PC-3 (cell line): ENCODE data around the gene INF2. TPM values are rescaled to one million over a fixed set of nuclear protein-coding genes. Genes with fewer than 3 reads are reported as not detected.

ENCODE experiments used
- ATAC-seq: fragments of 200-7000 bp; cut with Tn5 transposase; 2 replicates; pipeline ENCODE4 v1.9.1; 2020; ENCODE audit warnings: mild to moderate bottlenecking, moderate library complexity
- BruUV-seq: library from RNA; stranded (reverse); fragments of 400-500 nt; replicated peaks from 2 replicates; lab custom pipeline; 2021; lab: Mats Ljungman, UMichigan
- CTCF ChIA-PET: fragments of 300-600 bp; sonication (Branson Sonifier 250); formaldehyde crosslinking; loops from one replicate; lab custom pipeline; 2022; ENCODE audit warnings: antibody characterized with exemption; lab: Charles Lee
- POLR2A ChIA-PET: fragments of 300-600 bp; sonication (Branson Sonifier 250); formaldehyde crosslinking; loops from one replicate; lab custom pipeline; 2022; ENCODE audit warnings: antibody characterized with exemption; ENCODE audit not compliant: unreplicated experiment; lab: Charles Lee
- DNase-seq: peaks from one replicate; pipeline ENCODE4 v3.0.0-alpha.2; 2015
- H2AFZ ChIP-seq: fragments of 300-600 bp; sonication (generic); 2 replicates; pipeline ENCODE4 v1.6.0; 2016; ENCODE audit warnings: antibody characterized with exemption, low read length
- H3F3A ChIP-seq: fragments of 300-600 bp; sonication (generic); one replicate; pipeline ENCODE4 v1.6.0; 2017; ENCODE audit warnings: antibody characterized with exemption, low read length, control low read depth, mild to moderate bottlenecking; ENCODE audit not compliant: unreplicated experiment
- H3K27ac ChIP-seq: fragments of 300-600 bp; sonication (generic); 2 replicates; pipeline ENCODE4 v1.5.1; 2016; ENCODE audit warnings: mild to moderate bottlenecking, low read length
- H3K27me3 ChIP-seq: fragments of 300-600 bp; sonication (generic); 2 replicates; pipeline ENCODE4 v1.6.1; 2016; ENCODE audit warnings: low read length, mixed read lengths
- H3K36me3 ChIP-seq: fragments of 300-600 bp; sonication (generic); 2 replicates; pipeline ENCODE4 v1.6.1; 2016; ENCODE audit warnings: low read depth, mixed run types, low read length, mixed read lengths
- H3K4me1 ChIP-seq: fragments of 300-600 bp; sonication (generic); 2 replicates; pipeline ENCODE4 v1.5.1; 2016; ENCODE audit warnings: low read length; ENCODE audit not compliant: insufficient read depth
- H3K4me2 ChIP-seq: fragments of 300-600 bp; sonication (generic); 2 replicates; pipeline ENCODE4 v1.6.0; 2016; ENCODE audit warnings: low read length
- H3K4me3 ChIP-seq: fragments of 300-600 bp; sonication (generic); 2 replicates; pipeline ENCODE4 v1.5.1; 2016; ENCODE audit warnings: mild to moderate bottlenecking, low read length, mixed read lengths
- H3K79me2 ChIP-seq: fragments of 300-600 bp; sonication (generic); 2 replicates; pipeline ENCODE4 v1.6.1; 2017; ENCODE audit warnings: low read length, mixed read lengths
- H3K9ac ChIP-seq: fragments of 300-600 bp; sonication (generic); 2 replicates; pipeline ENCODE4 v1.6.0; 2016; ENCODE audit warnings: mild to moderate bottlenecking, low read length
- H3K9me2 ChIP-seq: fragments of 300-600 bp; sonication (generic); replicated peaks from 2 replicates; pipeline ENCODE4 v1.6.1; 2016; ENCODE audit warnings: mixed run types, low read length, mixed read lengths
- H3K9me3 ChIP-seq: fragments of 300-600 bp; sonication (generic); 2 replicates; pipeline ENCODE4 v1.6.1; 2016; ENCODE audit warnings: low read length, mixed read lengths
- H4K20me1 ChIP-seq: fragments of 300-600 bp; sonication (generic); 2 replicates; pipeline ENCODE4 v1.6.1; 2016; ENCODE audit warnings: low read length, mixed read lengths
- CTCF ChIP-seq: fragments of 300-600 bp; sonication (generic); conservative IDR thresholded peaks from 2 replicates; pipeline ENCODE4 v1.5.1; 2017; ENCODE audit warnings: antibody characterized with exemption, low read depth, mild to moderate bottlenecking, low read length
- EZH2 ChIP-seq: fragments of 300-600 bp; sonication (generic); IDR thresholded peaks from one replicate; pipeline ENCODE4 v1.6.1; 2017; ENCODE audit warnings: antibody characterized with exemption, mild to moderate bottlenecking, low read length; ENCODE audit not compliant: unreplicated experiment
- EZH2phosphoT487 ChIP-seq: fragments of 300-600 bp; sonication (generic); IDR thresholded peaks from 2 replicates; pipeline ENCODE4 v1.6.1; 2018; ENCODE audit warnings: mild to moderate bottlenecking, antibody characterized with exemption, low read length, borderline replicate concordance
- intact Hi-C: fragments of 100-400 bp; cut with micrococcal nuclease; formaldehyde crosslinking; loops from 2 replicates; pipeline ENCODE4 v1.9.0; 2023
- total RNA-seq: library from RNA; depleted of rRNA; stranded (reverse); fragments of >200 nt; gene quantifications from 2 replicates; pipeline ENCODE4 v1.2.3, GENCODE V29; 2014

The INF2 gene
- total RNA-seq, 1 experiment from 2014 or later: 132 TPM

- no peaks in the 10 kb centered on the region for H4K20me1 ChIP-seq
- H3K4me3 ChIP-seq: peak overlapping the region; percentile 78
- no peaks in the 10 kb centered on the region for H3K9me2 ChIP-seq
- BruUV-seq: no TSS peak
- H3K4me2 ChIP-seq: peak overlapping the region; percentile 100
- H3K27me3 ChIP-seq: no peaks in the 10 kb centered on the region
- TF ChIP-seq EZH2phosphoT487 (no peak), EZH2 (no peak), CTCF (peak; percentile 38)
- H3K27ac ChIP-seq: no peak overlapping the region
- H3K9me3 ChIP-seq: no peaks in the 10 kb centered on the region
- no peak overlapping the region for H2AFZ ChIP-seq
- peak; percentile 6 for ATAC-seq
- peaks cover 7% of the 10 kb centered on the region for H3K4me1 ChIP-seq
- peak; percentile 32 for DNase-seq
- POLR2A ChIA-PET: no interaction called here
- 0 out of 2 replicates have a peak, but pooled peaks cover under 1% of the 10 kb centered on the region for H3K36me3 ChIP-seq
- no peaks in the 10 kb centered on the region for H3K79me2 ChIP-seq
- CTCF ChIA-PET: no interaction called here
- intact Hi-C loops: loop anchor here (2.0 kb wide), 1 partner anchor 22 kb away; no protein-coding TSS in a partner anchor
- H3F3A ChIP-seq: no peaks in the 10 kb centered on the region
- peak overlapping the region; percentile 57; the same call in 1 of the 2 replicates for H3K9ac ChIP-seq
Measured at GRCh38 chr14:104724981-104725771, 35.8 kb downstream of the INF2 start.

- intact Hi-C loops: loop anchor here (2.0 kb wide), 1 partner anchor 21 kb away; no protein-coding TSS in a partner anchor
- no peaks in the 10 kb centered on the region for H3K27me3 ChIP-seq
- no peak overlapping the region for H3K4me2 ChIP-seq
- H2AFZ ChIP-seq: no peak overlapping the region
- DNase-seq (no peak), ATAC-seq (no peak)
- H3K9me3 ChIP-seq: no peaks in the 10 kb centered on the region
- H3K27ac ChIP-seq: no peak overlapping the region
- H3K79me2 ChIP-seq: no peaks in the 10 kb centered on the region
- no peak overlapping the region for H3K4me3 ChIP-seq
- H3F3A ChIP-seq: no peaks in the 10 kb centered on the region
- TF ChIP-seq CTCF (no peak), EZH2phosphoT487 (no peak), EZH2 (no peak)
- H3K36me3 ChIP-seq: no peaks in the 10 kb centered on the region
- BruUV-seq: no TSS peak
- peaks cover 7% of the 10 kb centered on the region for H3K4me1 ChIP-seq
- H3K9ac ChIP-seq: no peak overlapping the region
- POLR2A ChIA-PET: no interaction called here
- H3K9me2 ChIP-seq: no peaks in the 10 kb centered on the region
- CTCF ChIA-PET: no interaction called here
- no peaks in the 10 kb centered on the region for H4K20me1 ChIP-seq
Measured at GRCh38 chr14:104725772-104726548, 36.5 kb downstream of the INF2 start.
